HepG2 (cell line): ENCODE data around the gene FAM83G. TPM values are rescaled to one million over a fixed set of nuclear protein-coding genes. Genes with fewer than 3 reads are reported as not detected.
A peak's percentile ranks its signal among the peaks of the same experiment; 100 is the strongest.

Experiments
- ATAC-seq: fragments of 200-7000 bp; cut with Tn5 transposase; 3 replicates; pipeline ENCODE4 v1.9.1; 2020; ENCODE audit warnings: mild to moderate bottlenecking, moderate library complexity
- BruUV-seq: library from RNA; stranded (reverse); fragments of 400-500 nt; replicated peaks from 2 replicates; lab custom pipeline; 2021; lab: Mats Ljungman, UMichigan
- CTCF ChIA-PET: fragments of 300-600 bp; formaldehyde crosslinking; extraction: SDS; loops from one replicate; lab custom pipeline; 2021; ENCODE audit warnings: low total read pairs, inconsistent platforms, low intra/inter-chr PET ratio; lab: Yijun Ruan, JAX
- POLR2A ChIA-PET: fragments of 350-600 bp; sonication (Branson Sonifier 250); formaldehyde crosslinking; loops from one replicate; lab custom pipeline; 2020; ENCODE audit warnings: antibody characterized with exemption, inconsistent platforms; lab: Yijun Ruan, JAX
- DNase-seq: peaks from one replicate; pipeline ENCODE4 v3.0.0-alpha.2; 2015; ENCODE audit warnings: low spot score
- FAIRE-seq: peaks from 3 replicates; lab custom pipeline; 2011; peaks lifted over from hg19 to GRCh38; lab: Jason Lieb, UNC
- H2AFZ ChIP-seq: one replicate; pipeline ENCODE4 v1.6.1; 2011; ENCODE audit warnings: low read length, inconsistent platforms
- H3K27ac ChIP-seq: fragments of 300-600 bp; 3 replicates; pipeline ENCODE4 v1.8.0; 2011; ENCODE audit warnings: mixed run types, mild to moderate bottlenecking, mixed read lengths, low read length, inconsistent platforms; ENCODE audit not compliant: insufficient read depth; ENCODE audit errors: extremely low read length
- H3K27me3 ChIP-seq, 2 experiments: fragments of 200-600 bp in 1 of 2; 2 replicates in 1 of 2; 3 replicates in 1 of 2; pipeline versions ENCODE4 v1.6.0 to v1.8.0; 2011; ENCODE audit warnings: low read length in 2 of 2, mild to moderate bottlenecking in 2 of 2, moderate library complexity in 2 of 2, inconsistent platforms in 1 of 2; ENCODE audit not compliant: insufficient read depth in 2 of 2, control insufficient read depth in 1 of 2
- H3K36me3 ChIP-seq, 2 experiments: fragments of 200-600 bp in 1 of 2; replicated peaks in 1 of 2; 2 replicates in 1 of 2; 3 replicates in 1 of 2; pipeline versions ENCODE4 v1.5.1 to v1.8.0; 2011; ENCODE audit warnings: low read length in 2 of 2, inconsistent platforms in 1 of 2; ENCODE audit not compliant: insufficient read depth in 2 of 2, control insufficient read depth in 1 of 2
- H3K4me1 ChIP-seq: 2 replicates; pipeline ENCODE4 v1.5.1; 2012; ENCODE audit warnings: low read length, inconsistent platforms; ENCODE audit not compliant: insufficient read depth
- H3K4me2 ChIP-seq: 2 replicates; pipeline ENCODE4 v1.6.0; 2011; ENCODE audit warnings: low read depth, low read length, inconsistent platforms
- H3K4me3 ChIP-seq, 3 experiments: fragments of 200-600 bp in 1 of 3; sonication (generic), shearing (Covaris generic) in 1 of 3; replicated peaks in 1 of 3; 2 replicates each; pipeline ENCODE4 v1.5.1; 2011 to 2016; ENCODE audit warnings: low read length in 3 of 3, inconsistent platforms in 2 of 3, low read depth in 2 of 3, mild to moderate bottlenecking in 2 of 3, control low read depth in 1 of 3, mixed read lengths in 1 of 3; ENCODE audit not compliant: insufficient read depth in 1 of 3
- H3K79me2 ChIP-seq: one replicate; pipeline ENCODE4 v1.6.1; 2011; ENCODE audit warnings: low read length, inconsistent platforms; ENCODE audit not compliant: insufficient read depth
- H3K9ac ChIP-seq: 2 replicates; pipeline ENCODE4 v1.6.0; 2011; ENCODE audit warnings: mild to moderate bottlenecking, low read depth, low read length, inconsistent platforms; ENCODE audit not compliant: insufficient read depth
- H3K9me3 ChIP-seq: 2 replicates; pipeline ENCODE4 v1.5.1; 2012; ENCODE audit warnings: mild to moderate bottlenecking, low read length
- H4K20me1 ChIP-seq: 2 replicates; pipeline ENCODE4 v1.6.0; 2011; ENCODE audit warnings: inconsistent platforms, mild to moderate bottlenecking, low read length, moderate library complexity; ENCODE audit not compliant: insufficient read depth
- DNMT1 ChIP-seq: sonication (generic); formaldehyde crosslinking; IDR thresholded peaks from 2 replicates; pipeline ENCODE4 v1.5.1; 2020; ENCODE audit warnings: mild to moderate bottlenecking, missing genetic modification reagents
- ETV6 ChIP-seq: sonication (generic); formaldehyde crosslinking; conservative IDR thresholded peaks from 2 replicates; pipeline ENCODE4 v1.4.0; 2020; ENCODE audit warnings: missing genetic modification reagents
- HOXD1 ChIP-seq: sonication (generic); formaldehyde crosslinking; IDR thresholded peaks from 2 replicates; pipeline ENCODE4 v1.5.0; 2020; ENCODE audit warnings: missing genetic modification reagents
- KDM5A ChIP-seq: fragments of 200-600 bp; sonication (generic); IDR thresholded peaks from 2 replicates; pipeline ENCODE4 v1.7.0; 2018; ENCODE audit warnings: antibody characterized with exemption, mild to moderate bottlenecking, low read length, borderline replicate concordance
- PITX1 ChIP-seq: sonication (generic); formaldehyde crosslinking; IDR thresholded peaks from 2 replicates; pipeline ENCODE4 v1.5.1; 2020; ENCODE audit warnings: mild to moderate bottlenecking, missing genetic modification reagents
- U2AF1 ChIP-seq: fragments of 200-400 bp; formaldehyde crosslinking; optimal IDR thresholded peaks from 2 replicates; pipeline ENCODE3; 2017; ENCODE audit warnings: mild to moderate bottlenecking, low read depth, low read length
- UBTF ChIP-seq: sonication (generic); formaldehyde crosslinking; IDR thresholded peaks from 2 replicates; pipeline ENCODE4 v1.4.0; 2020; ENCODE audit warnings: mild to moderate bottlenecking, missing genetic modification reagents
- ZFP90 ChIP-seq: sonication (generic); formaldehyde crosslinking; IDR thresholded peaks from 2 replicates; pipeline ENCODE4 v1.8.0; 2022; ENCODE audit warnings: missing genetic modification reagents, mild to moderate bottlenecking, inconsistent platforms, borderline replicate concordance
- ZNF260 ChIP-seq: sonication (generic); formaldehyde crosslinking; IDR thresholded peaks from 2 replicates; pipeline ENCODE4 v1.4.0; 2020; ENCODE audit warnings: missing genetic modification reagents, low read depth, mild to moderate bottlenecking, borderline replicate concordance
- ZNF292 ChIP-seq: sonication (generic); formaldehyde crosslinking; IDR thresholded peaks from 2 replicates; pipeline ENCODE4 v1.8.1; 2022; ENCODE audit warnings: mild to moderate bottlenecking, low read depth, missing genetic modification reagents, borderline replicate concordance
- ZNF317 ChIP-seq: sonication (generic); formaldehyde crosslinking; IDR thresholded peaks from 2 replicates; pipeline ENCODE4 v1.5.0; 2020; ENCODE audit warnings: mild to moderate bottlenecking, missing genetic modification reagents
- ZNF326 ChIP-seq: sonication (generic); formaldehyde crosslinking; IDR thresholded peaks from 2 replicates; pipeline ENCODE4 v1.4.0; 2020; ENCODE audit warnings: missing genetic modification reagents, borderline replicate concordance
- ZNF34 ChIP-seq: sonication (generic); formaldehyde crosslinking; IDR thresholded peaks from 2 replicates; pipeline ENCODE4 v1.4.0; 2020; ENCODE audit warnings: mild to moderate bottlenecking, missing genetic modification reagents, borderline replicate concordance
- ZNF460 ChIP-seq: sonication (generic); formaldehyde crosslinking; IDR thresholded peaks from 2 replicates; pipeline ENCODE4 v1.5.1; 2020; ENCODE audit warnings: missing genetic modification reagents, mild to moderate bottlenecking, borderline replicate concordance
- ZNF687 ChIP-seq: sonication (generic); formaldehyde crosslinking; IDR thresholded peaks from 2 replicates; pipeline ENCODE4 v1.5.1; 2020; ENCODE audit warnings: mild to moderate bottlenecking, missing genetic modification reagents, moderate library complexity
- ZSCAN21 ChIP-seq: sonication (generic); formaldehyde crosslinking; IDR thresholded peaks from 2 replicates; pipeline ENCODE4 v1.8.0; 2022; ENCODE audit warnings: mild to moderate bottlenecking, missing genetic modification reagents, moderate library complexity, borderline replicate concordance
- WGBS: methylation state at CpG from one replicate; pipeline ENCODE4 v1.1.6; 2017; ENCODE audit warnings: low lambda C conversion rate; 5-methylcytosine and 5-hydroxymethylcytosine counted together
- in situ Hi-C: cut with HindIII; loops from 2 replicates; pipeline ENCODE4 v1.10.0; 2017; ENCODE audit warnings: low pct_unique_long_range_greater_than_20kb; ENCODE audit not compliant: extremely low pct_ligation_motif_present
- intact Hi-C: fragments of 100-400 bp; cut with micrococcal nuclease; formaldehyde crosslinking; loops from one replicate; pipeline ENCODE4 v1.10.0; 2022; ENCODE audit not compliant: unreplicated experiment
- polyA plus RNA-seq, 8 experiments: library from polyadenylated mRNA; depleted of rRNA in 3 of 8; stranded (reverse) in 7 of 8; unstranded in 1 of 8; fragments of >200 nt; fragmentation: Illumina TruSeq in 4 of 8; extraction: Trizol in 4 of 8; gene quantifications; 2 replicates each; pipeline versions ENCODE4 v1.2.1 to v1.2.3, GENCODE V29; 2011 to 2016; ENCODE audit warnings: low read depth in 4 of 8, missing spikeins in 1 of 8, mixed read lengths in 1 of 8; ENCODE audit not compliant: insufficient read depth in 1 of 8
- total RNA-seq, 5 experiments: library from RNA; depleted of rRNA; stranded (reverse); fragments of >200 nt; fragmentation: Illumina TruSeq; extraction: Trizol; gene quantifications; 2 replicates each; pipeline ENCODE4 v1.2.3, GENCODE V29; 2016; ENCODE audit warnings: low read depth in 1 of 5

Gene FAM83G
- total and polyA plus RNA-seq, 2 of the 13 experiments (the other 11 are each of a cell fraction or from before 2014, with no cell fraction given), result 13.7 to 18.6 TPM

DNA sequence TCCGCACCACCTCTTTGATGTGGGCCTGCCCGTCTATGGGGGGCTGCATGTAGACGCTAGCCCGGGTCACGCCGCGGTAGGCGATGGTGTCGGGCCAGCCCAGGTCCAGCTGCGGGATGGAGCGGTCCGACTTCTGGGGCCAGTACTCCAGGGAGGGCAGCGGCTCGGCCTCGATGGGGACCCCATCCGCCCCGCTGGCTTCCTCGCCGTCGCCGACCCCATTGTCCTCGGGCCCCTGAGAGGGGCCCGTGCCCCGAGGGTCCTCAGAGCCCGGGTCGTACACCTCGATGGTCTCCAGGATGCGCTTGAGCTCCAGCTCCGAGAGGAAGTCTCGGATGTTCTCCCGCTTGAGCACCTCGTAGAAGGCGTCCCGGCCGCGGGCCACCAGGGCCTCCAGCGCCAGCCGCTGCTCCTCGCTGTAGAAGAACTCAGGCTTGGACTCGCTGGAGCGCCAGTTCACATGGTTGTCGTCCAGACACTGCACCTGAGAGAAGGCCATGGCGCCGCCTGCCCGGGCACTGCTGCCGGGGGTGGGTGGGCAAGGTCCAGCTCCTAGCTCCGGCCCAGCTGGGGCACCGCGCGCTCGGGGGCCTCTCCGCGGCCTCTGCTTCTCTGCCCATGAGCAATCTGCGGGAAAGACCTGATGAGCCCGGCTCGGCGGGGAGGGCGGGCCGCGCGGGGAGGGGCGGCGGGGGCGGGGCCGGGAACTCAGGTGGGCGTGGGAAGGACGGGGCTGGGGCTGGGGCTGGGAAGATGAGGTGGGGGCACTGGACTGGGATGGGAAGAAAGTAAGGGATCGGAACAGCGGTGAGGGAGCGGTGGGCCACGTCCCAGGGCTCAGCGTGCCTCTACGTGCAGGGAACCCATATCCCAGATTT lies 782 bp downstream of the FAM83G start:
- POLR2A ChIA-PET, result interaction anchor here (0.8 to 3.4 kb wide), 11 partner anchors 7 to 84 kb away, joined by 3 to 27 read pairs (median 8); no protein-coding TSS in a partner anchor
- whole genome bisulfite sequencing, result 4% methylated on average over 21 of the region's 73 CpGs
- H3K9ac ChIP-seq, result peak overlapping the region; percentile 85
- TF ChIP-seq ZNF460 (CRISPR knock-in tag) (no peak), KDM5A (no peak), ZFP90 (CRISPR knock-in tag) (no peak), DNMT1 (CRISPR knock-in tag) (no peak), ZNF260 (CRISPR knock-in tag) (no peak), ZNF326 (CRISPR knock-in tag) (no peak), HOXD1 (CRISPR knock-in tag) (peak; percentile 34; the same call in 1 of the 2 replicates), ZNF317 (CRISPR knock-in tag) (0 out of 2 replicates have a peak, but pooled peaks have one; percentile 5), ZSCAN21 (no peak), ETV6 (CRISPR knock-in tag) (0 out of 2 replicates have a peak, but pooled peaks have one; percentile 40), UBTF (CRISPR knock-in tag) (peak; percentile 87; the same call in 1 of the 2 replicates), ZNF687 (CRISPR knock-in tag) (peak; percentile 86), ZNF292 (no peak), ZNF34 (CRISPR knock-in tag) (0 out of 2 replicates have a peak, but pooled peaks have one; percentile 11), U2AF1 (no peak), PITX1 (CRISPR knock-in tag) (peak; percentile 16; the same call in 1 of the 2 replicates)

More for the DNA sequence above, 782 bp downstream of the FAM83G start:
- Histone ChIP-seq H3K4me1 (peaks cover 63% of the 10 kb centered on the region), H3K79me2 (peaks cover 34% of the 10 kb centered on the region), H3K27ac (peak overlapping the region; percentile 93), H3K4me2 (peak overlapping the region; percentile 100), H3K4me3 (peak overlapping the region; percentile 75 to 84 (median 77)), H2AFZ (no peak overlapping the region), H3K27me3 (no peaks in the 10 kb centered on the region; a peak in 1 of 5 replicates), H3K36me3 (peaks cover 2 to 23% of the 10 kb centered on the region in 2 experiments), H4K20me1 (peaks cover 25% of the 10 kb centered on the region), H3K9me3 (no peaks in the 10 kb centered on the region)
- CTCF ChIA-PET, result no interaction called here
- BruUV-seq, result no TSS peak
- FAIRE-seq (no peak), DNase-seq (peak; percentile 50), ATAC-seq (peak; percentile 51)
- in situ Hi-C loops (loop anchor here (5.0 kb wide), 1 partner anchor 36 kb away; no protein-coding TSS in a partner anchor), intact Hi-C loops (loop anchor here (2.0 kb wide), 1 partner anchor 15 kb away; no protein-coding TSS in a partner anchor)
